Activated T-cell treated with anti-CD3 and anti-CD28 coated beads, Interleukin-2, amount 50 U/mL, for 4 hours (primary cell): Measurements from ENCODE around the gene BTBD9. TPM values are rescaled to one million over a fixed set of nuclear protein-coding genes. Genes with fewer than 3 reads are reported as not detected.

Experiments used
- ATAC-seq, 2 donors: fragments of 200-7000 bp; cut with Tn5 transposase; one replicate each; pipeline ENCODE4 v1.10.0; 2021
- DNase-seq: peaks from one replicate; pipeline ENCODE4 v3.0.0-alpha.2; 2020
- H3K27me3 Mint-ChIP-seq: one replicate; pipeline ENCODE4 v1.8.0; 2021; ENCODE audit warnings: low read depth, mixed read lengths
- H3K36me3 Mint-ChIP-seq: one replicate; pipeline ENCODE4 v1.8.0; 2022; ENCODE audit warnings: mixed read lengths; ENCODE audit not compliant: insufficient read depth
- H3K4me1 Mint-ChIP-seq: one replicate; pipeline ENCODE4 v1.8.0; 2021; ENCODE audit warnings: low read depth, mixed read lengths
- H3K4me3 Mint-ChIP-seq: one replicate; pipeline ENCODE4 v1.8.0; 2021; ENCODE audit warnings: mild to moderate bottlenecking, moderate library complexity, mixed read lengths
- H3K9me3 Mint-ChIP-seq: one replicate; pipeline ENCODE4 v1.8.0; 2021; ENCODE audit warnings: mixed read lengths
- total RNA-seq, 3 donors: library from RNA; stranded (reverse); gene quantifications; one replicate each; pipeline ENCODE4 v1.2.1, GENCODE V29; 2021

Gene BTBD9
- total RNA-seq, 3 donors from 2014 or later, result 13.1 to 22.9 (median 15.5) TPM

- ATAC-seq (no peak), DNase-seq (no peak)
- peaks cover 1% of the 10 kb centered on the region for H3K4me1 Mint-ChIP-seq
- peaks cover 60% of the 10 kb centered on the region for H3K36me3 Mint-ChIP-seq
- no peaks in the 10 kb centered on the region for H3K9me3 Mint-ChIP-seq
- H3K27me3 Mint-ChIP-seq, result no peaks in the 10 kb centered on the region
- H3K4me3 Mint-ChIP-seq, result no peak overlapping the region
Measured at GRCh38 chr6:38119516-38119915, 520.2 kb downstream of the BTBD9 start.

GRCh38 chr6:38118791-38119365, 520.9 kb downstream of the BTBD9 start:
- H3K4me1 Mint-ChIP-seq, result peaks cover 1% of the 10 kb centered on the region
- ATAC-seq (no peak), DNase-seq (no peak)
- H3K9me3 Mint-ChIP-seq, result no peaks in the 10 kb centered on the region
- H3K27me3 Mint-ChIP-seq, result no peaks in the 10 kb centered on the region
- peaks cover 62% of the 10 kb centered on the region for H3K36me3 Mint-ChIP-seq
- no peak overlapping the region for H3K4me3 Mint-ChIP-seq

Other genes starting within 250 kb of the BTBD9 start
- 100 to 1,000 TPM in 2 of 3 donors, 10 to 100 TPM in 1; 97.3 to 140 (median 101) TPM for gene GLO1, start 63.2 kb upstream of the BTBD9 start, total RNA-seq
- gene DNAH8, start 75.4 kb upstream of the BTBD9 start, total RNA-seq, result under 1 TPM; 0.11 to 0.22 (median 0.13) TPM